Renal cortical epithelial cell (primary cell): ENCODE results near the gene SNTB2. TPM values are rescaled to one million over a fixed set of nuclear protein-coding genes. Genes with fewer than 3 reads are reported as not detected.

ENCODE experiments used
- DNase-seq: peaks from one replicate; pipeline ENCODE4 v3.0.0-alpha.2; 2011; ENCODE audit warnings: low read depth
- total RNA-seq: library from RNA; depleted of rRNA; stranded (reverse); fragments of >200 nt; gene quantifications from 2 replicates; pipeline ENCODE4 v1.2.3, GENCODE V29; 2014

The SNTB2 gene
- total RNA-seq, 1 donor from 2014 or later = 31.3 TPM

- no peak for DNase-seq
Measured at GRCh38 chr16:69180011-69180338, 7.0 kb upstream of the SNTB2 start.

GRCh38 chr16:69182730-69183416 is 4.1 kb upstream of the SNTB2 start:
- no peak for DNase-seq

- DNase-seq = no peak
Measured at GRCh38 chr16:69187446-69188235, 677 bp downstream of the SNTB2 start.

- peak; percentile 93 for DNase-seq
Measured at GRCh38 chr16:69188236-69188549, 1.2 kb downstream of the SNTB2 start.

DNA sequence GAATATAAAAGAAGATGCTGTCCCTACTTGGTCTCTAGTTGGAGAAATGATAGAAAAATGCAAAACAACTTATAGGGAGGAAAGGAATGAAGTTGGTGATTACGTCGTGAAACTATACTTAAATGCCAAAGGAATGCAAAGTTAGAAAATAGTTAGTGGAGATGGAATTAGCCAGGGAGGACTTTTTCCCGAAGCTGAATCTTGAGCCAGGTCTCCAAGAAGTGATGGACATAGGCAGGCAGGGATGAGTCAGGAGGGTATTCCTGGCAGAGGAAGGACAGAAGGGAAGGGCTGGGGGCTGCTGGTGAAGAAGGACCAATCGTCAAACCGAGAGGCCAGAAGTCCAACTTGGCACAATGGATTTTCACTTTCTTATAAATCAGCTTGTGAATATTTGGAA is 1.8 kb downstream of the SNTB2 start:
- DNase-seq = peak; percentile 45

GRCh38 chr16:69190046-69190588 is 3.2 kb downstream of the SNTB2 start:
- peak; percentile 50 for DNase-seq

DNA sequence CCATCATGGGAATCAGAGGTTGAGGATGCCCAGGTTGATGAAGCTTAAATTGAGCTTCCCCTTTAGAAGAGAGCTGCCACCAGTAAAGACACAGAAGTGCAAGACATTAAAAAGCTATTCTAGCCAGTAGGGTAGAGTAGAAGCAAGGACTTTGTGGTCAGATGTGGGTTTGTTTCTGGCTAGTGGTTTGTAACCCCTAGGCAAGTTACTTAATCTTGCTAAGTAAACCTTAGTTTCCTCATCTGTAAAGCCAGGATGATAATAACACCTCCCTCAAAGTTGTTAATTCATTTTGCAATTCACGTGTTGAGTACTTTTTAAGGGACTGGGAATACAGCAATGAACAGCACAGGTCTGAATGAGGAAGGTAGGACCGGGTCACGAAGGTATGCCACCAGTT is 3.6 kb downstream of the SNTB2 start:
- DNase-seq = peak; percentile 59

DNA sequence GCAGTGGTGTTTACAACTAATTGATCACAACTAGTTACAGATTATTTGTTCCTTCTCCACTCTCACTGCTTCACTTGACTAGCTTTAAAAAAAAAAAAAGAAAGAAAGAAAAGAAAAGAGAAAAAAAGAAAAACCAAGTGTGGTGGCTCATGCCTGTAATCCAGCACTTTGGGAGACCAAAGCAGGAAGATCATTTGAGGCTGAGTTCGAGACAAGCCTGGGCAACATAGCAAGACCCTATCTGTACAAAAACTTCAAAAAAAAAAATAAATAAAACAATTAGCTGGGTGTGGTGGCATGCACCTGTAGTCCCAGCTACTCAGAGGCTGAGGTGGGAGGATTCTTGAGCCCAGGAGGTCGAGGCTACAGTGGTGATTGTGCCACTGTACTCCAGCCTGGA is 4.2 kb downstream of the SNTB2 start:
- no peak for DNase-seq

DNA sequence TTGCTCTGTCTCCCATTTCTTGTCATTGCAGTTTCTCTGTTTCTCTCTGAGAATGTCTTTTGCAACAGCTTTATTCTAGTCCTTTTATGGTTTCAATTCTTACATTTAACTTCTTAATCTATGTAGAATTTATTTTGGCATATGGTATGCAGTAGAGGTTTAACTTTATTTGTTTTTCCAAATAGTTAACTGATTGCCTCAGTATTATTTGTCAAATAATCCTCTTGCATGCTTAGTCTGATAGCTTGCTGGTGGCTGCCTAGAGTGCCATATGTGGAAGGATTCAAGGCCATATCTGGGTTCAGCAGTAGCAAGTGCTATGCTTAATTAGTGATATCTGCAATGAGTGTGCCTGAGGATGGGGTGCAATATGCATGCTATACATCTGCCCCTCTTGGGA is 6.9 kb downstream of the SNTB2 start:
- DNase-seq = no peak

- no peak for DNase-seq
Measured at GRCh38 chr16:69194488-69194887, 7.5 kb downstream of the SNTB2 start.

DNA sequence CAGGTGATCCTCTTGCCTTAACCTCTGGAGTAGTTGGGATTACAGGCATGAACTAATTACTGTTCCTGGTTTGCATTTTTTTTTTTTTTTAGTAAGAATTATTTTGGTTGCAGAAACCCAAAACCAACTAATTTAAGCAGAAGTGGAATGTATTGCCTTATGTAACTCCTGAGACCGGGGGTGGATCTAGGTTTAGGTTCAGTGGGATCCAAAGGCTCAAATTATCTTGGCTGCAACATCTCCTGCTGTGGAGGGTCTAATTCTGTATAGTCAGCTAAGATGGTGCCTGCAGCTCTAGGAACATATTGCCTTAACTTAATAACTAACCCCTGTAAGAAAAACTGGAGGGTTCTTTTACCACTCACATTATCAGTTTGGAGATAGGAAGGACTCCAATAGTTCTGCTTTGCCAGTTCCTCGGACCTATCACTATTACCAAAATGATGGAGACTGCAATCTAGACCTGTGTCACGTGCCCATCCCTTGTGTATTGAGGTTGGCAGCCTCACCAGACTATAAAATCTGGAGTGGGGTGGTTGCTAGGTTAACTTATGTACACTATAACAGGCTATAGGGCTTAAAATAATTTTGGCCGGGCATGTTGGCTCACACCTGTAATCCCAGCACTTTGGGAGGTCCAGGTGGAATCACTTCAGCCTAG is 8.5 kb downstream of the SNTB2 start:
- DNase-seq = no peak

- no peak for DNase-seq
Measured at GRCh38 chr16:69197573-69197972, 10.6 kb downstream of the SNTB2 start.

- DNase-seq = peak; percentile 91
Measured at GRCh38 chr16:69199382-69199781, 12.4 kb downstream of the SNTB2 start.

GRCh38 chr16:69201291-69201690 is 14.3 kb downstream of the SNTB2 start:
- no peak for DNase-seq

GRCh38 chr16:69201787-69202186 is 14.8 kb downstream of the SNTB2 start:
- DNase-seq = no peak

DNA sequence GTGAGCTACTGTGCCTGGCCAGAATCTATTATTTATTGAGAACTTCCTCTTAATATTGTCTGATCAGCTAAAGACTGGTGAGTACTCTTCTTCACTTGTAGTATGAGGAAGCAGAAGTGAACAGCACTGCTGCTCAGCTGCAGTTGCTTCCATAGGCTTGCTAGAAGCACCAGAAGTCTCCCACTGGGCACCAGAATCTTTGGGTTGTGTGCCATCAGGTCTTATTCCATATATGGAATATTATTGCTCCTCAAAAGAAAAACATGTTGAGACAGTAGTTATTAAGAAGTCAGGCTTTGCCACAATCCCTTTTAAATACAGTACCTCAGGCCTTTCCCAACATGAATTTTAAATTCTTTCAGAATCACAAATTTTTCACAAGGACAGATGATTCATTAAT is 17.2 kb downstream of the SNTB2 start:
- DNase-seq = no peak

DNA sequence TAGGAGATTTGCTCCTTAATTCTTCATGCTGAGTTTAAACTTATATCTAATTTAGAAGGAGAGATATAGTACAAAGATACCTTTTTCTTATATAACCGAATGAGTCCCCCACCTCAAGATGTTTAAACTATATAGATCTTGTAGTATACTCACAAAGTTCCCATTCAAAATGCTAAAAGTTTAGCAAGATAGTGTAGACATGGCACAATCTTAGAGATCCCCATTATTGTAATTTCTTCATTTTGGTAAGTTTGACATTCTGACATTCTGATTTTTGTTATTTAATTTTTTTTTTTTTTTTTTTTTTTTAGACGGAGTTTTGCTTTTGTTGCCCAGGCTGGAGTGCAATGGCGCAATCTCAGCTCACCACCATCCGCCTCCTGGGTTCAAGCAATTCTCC is 22.8 kb downstream of the SNTB2 start:
- DNase-seq = no peak

DNA sequence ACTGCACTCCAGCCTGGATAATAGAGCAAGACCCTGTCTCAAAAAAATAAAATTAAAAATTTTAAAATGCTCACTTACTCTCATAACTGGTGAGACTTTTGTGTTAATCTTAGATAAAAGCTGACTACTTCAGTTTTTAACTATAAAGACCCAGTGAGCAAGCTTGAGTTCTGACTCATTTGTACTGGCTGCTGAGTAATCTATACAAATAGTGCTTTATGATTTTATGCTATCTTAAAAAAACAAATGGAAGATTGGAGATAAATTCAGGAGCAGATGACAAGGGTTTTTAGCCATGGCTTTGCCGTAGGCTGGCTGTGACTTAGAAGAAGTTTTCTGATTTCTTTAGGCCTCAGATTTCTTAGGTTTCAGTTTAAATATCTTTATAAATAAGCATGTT is 30.5 kb downstream of the SNTB2 start:
- DNase-seq = peak; percentile 42

DNA sequence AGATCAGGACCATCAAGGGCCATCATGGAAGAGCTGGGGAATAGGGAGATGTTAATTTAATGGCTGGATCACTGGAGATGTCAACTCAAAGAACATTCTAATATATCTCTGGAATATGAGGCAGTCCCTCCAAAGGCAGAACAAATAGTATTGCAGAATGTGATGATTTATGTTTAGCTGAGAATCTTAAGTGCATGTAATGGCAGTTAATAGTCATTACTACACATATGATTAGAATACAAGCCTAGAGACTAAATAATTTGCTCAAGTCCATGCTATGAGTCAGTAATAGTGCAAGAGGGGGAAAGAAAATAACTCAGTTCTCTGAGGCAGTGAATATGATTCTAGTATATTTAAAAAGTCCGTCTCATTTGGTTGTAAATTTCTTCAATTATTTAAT is 32.3 kb downstream of the SNTB2 start:
- no peak for DNase-seq

- no peak for DNase-seq
Measured at GRCh38 chr16:69223882-69224281, 36.9 kb downstream of the SNTB2 start.

DNA sequence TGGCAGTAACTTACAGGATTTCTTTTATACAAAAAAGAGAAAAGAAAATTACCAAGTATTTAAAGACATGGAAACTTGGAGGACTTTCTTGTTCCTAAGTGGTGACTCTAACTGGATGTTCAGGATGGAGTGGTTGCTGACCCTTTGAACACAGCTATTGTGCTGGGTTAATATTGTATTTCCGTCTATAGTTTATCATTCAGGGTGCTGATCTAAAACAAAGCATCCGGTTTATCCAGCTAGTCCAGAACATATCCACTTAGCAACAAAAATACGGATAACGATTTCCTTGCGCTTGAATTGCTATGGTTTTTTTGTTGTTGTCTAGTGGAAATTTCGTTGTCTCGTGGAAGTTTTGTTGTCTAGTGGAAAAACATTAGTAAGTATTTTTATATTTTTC is 38.2 kb downstream of the SNTB2 start:
- no peak for DNase-seq

DNA sequence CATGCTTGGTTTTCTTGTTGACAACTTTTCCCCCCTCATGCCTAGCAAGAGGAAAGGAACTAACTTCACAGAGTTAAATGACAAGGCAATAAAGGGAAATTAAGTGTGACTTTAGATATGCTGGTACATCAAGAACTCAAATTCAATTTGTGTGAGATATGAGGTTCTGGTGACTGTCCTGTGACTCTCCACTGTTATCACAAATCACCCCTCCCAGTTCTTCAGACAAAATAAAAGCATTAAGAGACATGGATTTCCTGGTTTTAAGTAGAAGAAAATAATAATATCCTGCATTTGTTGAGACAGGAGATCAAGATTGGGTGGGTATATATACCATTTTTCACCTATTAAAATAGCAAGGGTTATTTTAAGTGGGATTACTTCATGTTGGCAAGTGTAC is 46.2 kb downstream of the SNTB2 start:
- DNase-seq = no peak

- no peak for DNase-seq
Measured at GRCh38 chr16:69234460-69234859, 47.5 kb downstream of the SNTB2 start.
